SU-DHL-6 (cell line): ENCODE results near the gene WNT9A.
"Not testable (repeated sequence)": the region's sequence is repeated elsewhere in the genome, so short reads cannot be mapped to it uniquely, and the experiment has no call there.

ENCODE experiments used
- EZH2phosphoT487 ChIP-seq: fragments of 200-600 bp; sonication (generic), shearing (Covaris generic); conservative IDR thresholded peaks from 2 replicates; pipeline ENCODE4 v1.6.1; 2018; ENCODE audit warnings: mild to moderate bottlenecking, antibody characterized with exemption, low read length, moderate library complexity, mixed read lengths
- TF ChIP-seq, protein P1 (sequence below): fragments of 200-600 bp; sonication (generic); IDR thresholded peaks from one replicate; pipeline ENCODE4 v1.5.1; 2017; ENCODE audit warnings: antibody characterized with exemption, mild to moderate bottlenecking, low read length, moderate library complexity; ENCODE audit not compliant: insufficient read depth, poor library complexity, severe bottlenecking

- TF ChIP-seq, protein P1, sequence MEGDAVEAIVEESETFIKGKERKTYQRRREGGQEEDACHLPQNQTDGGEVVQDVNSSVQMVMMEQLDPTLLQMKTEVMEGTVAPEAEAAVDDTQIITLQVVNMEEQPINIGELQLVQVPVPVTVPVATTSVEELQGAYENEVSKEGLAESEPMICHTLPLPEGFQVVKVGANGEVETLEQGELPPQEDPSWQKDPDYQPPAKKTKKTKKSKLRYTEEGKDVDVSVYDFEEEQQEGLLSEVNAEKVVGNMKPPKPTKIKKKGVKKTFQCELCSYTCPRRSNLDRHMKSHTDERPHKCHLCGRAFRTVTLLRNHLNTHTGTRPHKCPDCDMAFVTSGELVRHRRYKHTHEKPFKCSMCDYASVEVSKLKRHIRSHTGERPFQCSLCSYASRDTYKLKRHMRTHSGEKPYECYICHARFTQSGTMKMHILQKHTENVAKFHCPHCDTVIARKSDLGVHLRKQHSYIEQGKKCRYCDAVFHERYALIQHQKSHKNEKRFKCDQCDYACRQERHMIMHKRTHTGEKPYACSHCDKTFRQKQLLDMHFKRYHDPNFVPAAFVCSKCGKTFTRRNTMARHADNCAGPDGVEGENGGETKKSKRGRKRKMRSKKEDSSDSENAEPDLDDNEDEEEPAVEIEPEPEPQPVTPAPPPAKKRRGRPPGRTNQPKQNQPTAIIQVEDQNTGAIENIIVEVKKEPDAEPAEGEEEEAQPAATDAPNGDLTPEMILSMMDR, result not testable (repeated sequence)
- not testable (repeated sequence) for TF ChIP-seq EZH2phosphoT487
Observed at GRCh38 chr1:227975583-227976283, 28.0 kb upstream of the WNT9A start.
